Activated CD4-positive, alpha-beta T cell treated with anti-CD3 and anti-CD28 coated beads, Interleukin-2, amount 50 U/mL, for 1 hour (primary cell): Measurements from ENCODE around the gene SUSD1.
"Not testable (repeated sequence)": the region's sequence is repeated elsewhere in the genome, so short reads cannot be mapped to it uniquely, and the experiment has no call there.

Experiments
- DNase-seq: peaks from one replicate; pipeline ENCODE4 v3.0.0-alpha.2; 2020

SUSD1 gene

GRCh38 chr9:112094241-112094640, 80.9 kb downstream of the SUSD1 start:
- DNase-seq = no peak

DNA sequence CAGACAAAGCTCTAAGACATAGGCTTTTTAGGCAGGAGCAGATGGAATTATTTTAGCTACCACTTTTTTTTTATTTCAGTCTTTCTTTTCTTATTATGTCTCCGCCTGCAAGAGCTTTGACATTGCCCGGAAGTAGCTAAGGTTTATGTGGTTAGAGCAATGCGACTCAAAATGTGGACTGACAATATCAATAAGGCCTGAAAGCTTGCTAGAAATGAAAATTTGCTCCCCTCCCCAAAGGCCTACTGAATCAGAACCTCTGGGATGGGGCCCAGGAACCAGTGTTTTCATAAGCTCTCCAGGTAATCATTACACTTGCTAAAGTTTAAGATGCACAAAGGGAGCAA, 81.3 kb downstream of the SUSD1 start:
- DNase-seq = no peak

DNA sequence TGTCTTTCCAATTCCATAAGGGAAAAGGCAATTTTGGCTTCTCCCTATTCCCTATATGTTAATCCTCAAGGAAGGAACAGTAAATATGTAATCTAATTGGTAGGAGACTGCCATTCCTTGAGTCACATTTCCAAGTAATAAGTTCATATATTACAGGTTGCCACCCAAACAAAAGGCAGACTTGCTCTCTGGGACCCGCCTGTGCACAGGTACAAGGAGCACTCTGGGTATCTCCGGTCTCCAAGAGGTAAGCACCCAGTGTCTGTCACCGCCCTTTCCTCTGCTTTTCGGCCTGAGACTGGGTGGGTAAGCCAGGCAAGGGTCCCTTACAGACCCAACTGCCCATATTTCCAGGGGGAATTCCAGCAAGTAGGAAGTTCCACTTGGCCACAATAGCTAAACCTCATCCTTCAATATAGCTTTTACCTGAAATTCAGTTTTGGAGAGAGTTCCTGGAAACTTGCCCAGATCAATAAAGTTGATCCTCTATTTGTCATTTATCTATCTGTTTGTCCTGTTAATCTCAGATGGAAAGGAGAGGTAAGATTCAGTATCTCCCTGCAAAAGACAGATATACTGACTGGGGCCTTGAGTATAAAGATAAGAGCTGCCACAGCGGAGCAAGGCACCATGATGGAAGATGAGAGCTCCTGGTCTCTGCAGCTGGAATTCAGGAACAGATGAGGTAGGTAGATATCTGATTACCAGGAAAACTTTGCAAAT, 81.8 kb downstream of the SUSD1 start:
- DNase-seq = no peak

DNA sequence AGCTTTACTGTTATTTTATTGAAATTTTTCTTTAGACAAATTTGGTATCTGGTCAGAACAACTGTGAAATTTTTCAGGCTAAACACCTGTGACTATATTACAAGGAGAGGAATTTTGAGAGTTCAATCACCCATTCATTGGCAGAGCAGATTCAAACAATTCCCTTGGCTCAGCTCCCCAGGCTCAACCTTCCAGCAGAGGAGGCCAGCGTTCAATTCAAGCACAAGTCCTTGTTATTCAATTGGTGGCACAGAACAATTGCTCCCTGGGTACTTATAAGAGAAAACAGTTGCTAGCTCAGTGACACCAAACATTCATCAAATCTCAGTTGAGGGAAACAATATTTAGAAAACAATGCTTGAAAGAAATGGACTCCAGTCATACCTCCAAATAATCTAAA, 83.3 kb downstream of the SUSD1 start:
- no peak for DNase-seq

DNA sequence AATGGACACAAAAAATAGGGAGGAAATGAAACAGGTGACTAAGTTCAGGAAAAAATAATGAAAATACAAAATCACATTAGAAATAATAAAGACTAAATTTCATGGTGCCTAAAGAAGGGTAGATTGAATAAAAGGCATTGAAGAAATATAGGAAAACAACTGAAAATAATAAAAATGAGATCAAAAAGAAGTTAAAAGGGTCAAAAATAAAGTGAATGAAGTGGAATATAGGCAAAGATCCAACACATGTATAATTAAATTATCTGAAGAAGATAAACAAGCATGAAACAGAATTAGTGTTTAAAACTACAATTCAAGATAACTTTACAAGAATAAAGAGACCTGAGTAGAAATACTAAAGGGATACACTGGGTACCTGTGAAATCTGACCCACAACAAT, 87.6 kb downstream of the SUSD1 start:
- no peak for DNase-seq

GRCh38 chr9:112086627-112087026, 88.5 kb downstream of the SUSD1 start:
- no peak for DNase-seq

- no peak for DNase-seq
These were observed 90.2 kb downstream of the SUSD1 start for GRCh38 chr9:112084907-112085306.

- DNase-seq = no peak
These were observed 90.8 kb downstream of the SUSD1 start for GRCh38 chr9:112084334-112084733.

- DNase-seq = no peak
These were observed 93.0 kb downstream of the SUSD1 start for GRCh38 chr9:112081918-112082729.

GRCh38 chr9:112080831-112081542, 94.1 kb downstream of the SUSD1 start:
- DNase-seq = no peak

GRCh38 chr9:112078432-112078831, 96.7 kb downstream of the SUSD1 start:
- no peak for DNase-seq

GRCh38 chr9:112076814-112077213, 98.3 kb downstream of the SUSD1 start:
- DNase-seq = no peak

DNA sequence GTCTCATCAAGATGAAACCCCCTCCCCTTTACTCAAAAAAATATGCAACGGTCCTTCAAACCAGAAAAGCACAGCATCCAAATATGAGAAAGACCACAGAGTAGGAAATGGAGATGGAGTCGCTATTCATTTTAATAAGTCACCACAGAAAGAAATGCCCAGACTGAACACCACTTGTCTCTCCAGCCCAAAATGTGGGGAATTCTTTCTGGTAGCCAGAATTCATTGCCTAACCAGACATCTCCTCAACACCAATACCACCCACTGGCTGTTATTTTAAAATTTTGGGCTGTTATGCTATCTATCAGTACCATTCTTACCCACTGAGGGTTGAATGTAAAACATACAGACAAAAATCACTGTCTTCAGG, 100.1 kb downstream of the SUSD1 start:
- DNase-seq = no peak

- DNase-seq = peak; percentile 69
These were observed 100.7 kb downstream of the SUSD1 start for GRCh38 chr9:112074250-112075008.

- not testable (repeated sequence) for DNase-seq
These were observed 101.4 kb downstream of the SUSD1 start for GRCh38 chr9:112073639-112074173.

- no peak for DNase-seq
These were observed 102.1 kb downstream of the SUSD1 start for GRCh38 chr9:112072721-112073638.

GRCh38 chr9:112069318-112070169, 105.6 kb downstream of the SUSD1 start:
- DNase-seq = no peak

GRCh38 chr9:112065806-112066606, 109.1 kb downstream of the SUSD1 start:
- DNase-seq = no peak

GRCh38 chr9:112064871-112065270, 110.2 kb downstream of the SUSD1 start:
- no peak for DNase-seq

- DNase-seq = no peak
These were observed 111.5 kb downstream of the SUSD1 start for GRCh38 chr9:112063586-112063985.
